HK-2 (cell line): Measurements from ENCODE around the gene NOXRED1.
"Not testable (repeated sequence)": the region's sequence is repeated elsewhere in the genome, so short reads cannot be mapped to it uniquely, and the experiment has no call there.

Source experiments
- DNase-seq: peaks from one replicate; pipeline ENCODE4 v3.0.0-alpha.2; 2018; ENCODE audit not compliant: unreplicated experiment

The NOXRED1 gene, protein sequence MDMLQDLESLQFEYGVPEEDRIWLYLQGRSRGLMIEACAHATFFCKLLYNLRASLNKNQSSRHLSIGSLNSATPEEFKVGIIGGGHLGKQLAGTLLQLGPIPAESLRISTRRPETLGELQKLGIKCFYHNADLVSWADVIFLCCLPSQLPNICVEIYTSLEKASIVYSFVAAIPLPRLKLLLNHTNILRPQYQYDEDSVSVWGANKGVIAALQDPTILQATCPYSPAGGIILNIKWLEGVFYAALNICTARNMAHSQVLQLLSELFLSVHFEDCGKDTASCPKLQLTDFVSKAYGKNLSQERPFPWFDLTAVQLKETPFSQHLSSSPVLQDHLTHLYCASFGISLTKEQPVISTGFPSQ

DNA sequence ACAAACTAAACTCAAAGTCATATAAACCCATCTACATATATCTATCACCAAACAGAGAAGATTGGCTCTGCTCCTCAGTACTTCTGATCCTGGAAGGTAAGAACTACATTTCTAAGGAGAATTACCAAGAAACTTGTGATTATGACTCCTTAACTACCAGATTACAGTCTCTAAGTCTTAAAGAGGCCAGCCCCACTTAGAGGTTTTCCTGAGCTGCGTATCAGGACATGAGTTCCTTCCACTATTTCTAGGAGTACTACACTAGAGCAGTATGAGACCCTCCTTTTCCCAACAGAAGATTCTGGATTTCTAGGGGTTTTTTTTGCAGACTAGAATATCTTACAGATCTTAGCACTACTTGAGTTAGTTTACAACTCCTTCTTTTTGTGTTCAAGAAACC, at the start of gene NOXRED1:
NOXRED1 (minus strand) TSS at position 101 of the 400 bp plus-strand sequence. CDS start 634 bp downstream, outside the sequence.
- no peak for DNase-seq

DNA sequence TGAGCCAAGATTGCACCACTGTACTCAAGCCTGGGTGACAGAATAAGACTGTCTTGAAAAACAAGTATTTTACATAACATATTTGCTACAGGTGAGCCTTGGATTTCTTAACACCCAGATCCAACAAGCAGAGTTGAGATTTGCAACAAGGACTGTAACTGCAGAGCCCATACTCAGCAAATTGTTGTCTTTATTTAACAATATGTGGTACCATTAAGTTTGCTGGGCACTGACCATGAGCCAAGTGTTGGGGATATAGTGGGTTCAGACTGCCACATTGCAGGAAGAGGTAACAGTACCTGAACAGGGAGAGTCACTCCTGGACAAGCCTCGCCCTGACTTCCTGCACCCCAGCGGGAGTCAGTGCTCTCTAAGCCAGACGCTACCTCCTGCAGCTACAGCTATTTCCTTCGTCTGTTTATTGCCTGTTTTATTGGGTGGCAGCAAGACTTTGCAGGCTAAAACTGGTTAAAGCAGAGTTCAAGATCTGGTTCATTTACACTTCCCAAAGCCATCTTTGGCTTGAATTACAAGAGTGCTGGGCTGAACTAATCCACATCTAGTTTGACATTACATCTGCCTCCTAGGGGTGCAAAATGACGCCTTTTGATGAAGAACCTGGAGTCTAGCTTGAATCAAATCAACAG, 47.0 kb upstream of the NOXRED1 start:
- DNase-seq = no peak

DNA sequence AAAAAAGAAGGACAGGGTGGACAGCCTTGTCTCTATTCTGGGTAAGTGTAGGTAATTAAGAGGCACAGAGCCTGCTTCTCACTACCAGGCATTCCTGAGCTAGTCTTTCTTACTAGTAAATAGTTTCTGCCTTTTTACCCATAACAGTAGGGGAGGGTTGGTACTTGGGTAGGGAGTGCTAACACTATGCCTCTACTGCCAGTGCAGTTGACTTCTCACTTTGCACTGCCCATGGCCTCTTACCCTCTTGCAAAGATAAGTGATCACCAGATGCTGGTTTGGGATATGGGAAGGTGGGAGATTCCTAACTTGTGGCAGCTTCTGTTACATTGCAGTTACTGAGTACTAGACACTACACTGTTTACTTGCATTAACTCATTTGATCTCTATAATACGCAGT, 46.2 kb upstream of the NOXRED1 start:
- no peak for DNase-seq

DNA sequence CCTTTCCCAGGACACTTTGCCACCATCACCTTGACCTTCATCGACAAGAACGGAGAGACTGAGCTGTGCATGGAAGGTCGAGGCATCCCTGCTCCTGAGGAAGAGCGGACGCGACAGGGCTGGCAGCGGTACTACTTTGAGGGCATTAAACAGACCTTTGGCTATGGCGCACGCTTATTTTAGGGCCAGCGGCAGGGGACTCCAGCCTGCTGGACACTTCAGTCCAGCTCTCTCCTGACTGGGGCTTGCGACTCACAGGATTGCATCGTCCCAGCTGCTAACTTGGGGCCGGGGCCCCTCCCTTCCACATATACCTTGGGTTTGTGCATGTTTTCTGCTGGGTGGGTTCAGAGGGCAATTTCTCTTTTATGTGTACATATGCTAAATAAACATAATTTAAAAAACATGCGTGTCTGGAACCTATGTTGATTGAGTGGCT, 45.8 kb upstream of the NOXRED1 start:
- DNase-seq = no peak

DNA sequence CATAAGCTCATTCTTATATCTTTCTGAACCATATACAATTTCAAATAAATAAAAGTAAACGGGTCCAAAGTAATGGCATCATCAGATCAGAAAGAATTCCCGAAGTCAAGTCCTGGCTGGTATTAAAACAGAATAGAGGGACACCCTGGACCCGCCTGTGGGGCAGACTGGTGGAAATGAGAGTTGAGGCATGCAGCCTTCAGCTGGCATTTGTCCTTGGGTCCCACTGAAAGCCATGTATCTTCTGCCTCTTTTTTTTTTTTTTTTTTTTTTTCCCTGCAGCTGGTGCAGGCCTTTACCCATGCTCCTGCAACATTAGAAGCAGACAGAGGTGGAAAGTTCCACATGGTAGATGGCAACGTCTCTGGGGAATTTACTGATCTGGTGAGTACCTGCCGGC, 44.5 kb upstream of the NOXRED1 start:
- no peak for DNase-seq

DNA sequence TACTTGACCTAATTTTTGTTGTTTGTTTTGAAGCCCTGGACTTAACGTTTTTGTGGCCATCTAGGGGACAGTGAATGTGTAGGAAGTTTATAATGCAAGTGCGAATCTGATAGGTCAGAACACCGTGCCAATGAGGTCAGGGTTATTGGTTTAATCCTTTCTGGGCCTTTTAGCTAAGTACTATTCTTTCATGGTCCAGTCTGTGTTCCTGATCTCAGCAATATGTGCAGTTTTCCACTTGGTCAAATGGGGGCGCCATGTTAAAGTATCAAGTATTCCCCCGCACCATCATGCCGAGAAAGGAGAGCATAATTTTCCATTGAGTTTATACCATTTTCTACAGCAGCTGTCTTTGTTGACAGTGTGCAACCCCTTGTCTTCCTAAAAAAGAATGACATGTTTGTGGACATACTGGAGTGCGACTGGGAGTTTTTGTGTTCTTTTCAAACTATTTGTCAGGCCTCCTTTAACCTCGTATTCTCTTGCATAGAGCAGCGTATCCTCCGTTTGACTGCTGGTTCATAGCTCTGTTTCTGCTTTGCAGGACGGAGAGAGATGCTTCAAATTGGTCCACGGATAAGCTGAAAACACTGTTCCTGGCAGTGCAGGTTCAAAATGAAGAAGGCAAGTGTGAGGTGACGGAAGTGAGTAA, 35.9 kb upstream of the NOXRED1 start:
- DNase-seq = peak; percentile 52

DNA sequence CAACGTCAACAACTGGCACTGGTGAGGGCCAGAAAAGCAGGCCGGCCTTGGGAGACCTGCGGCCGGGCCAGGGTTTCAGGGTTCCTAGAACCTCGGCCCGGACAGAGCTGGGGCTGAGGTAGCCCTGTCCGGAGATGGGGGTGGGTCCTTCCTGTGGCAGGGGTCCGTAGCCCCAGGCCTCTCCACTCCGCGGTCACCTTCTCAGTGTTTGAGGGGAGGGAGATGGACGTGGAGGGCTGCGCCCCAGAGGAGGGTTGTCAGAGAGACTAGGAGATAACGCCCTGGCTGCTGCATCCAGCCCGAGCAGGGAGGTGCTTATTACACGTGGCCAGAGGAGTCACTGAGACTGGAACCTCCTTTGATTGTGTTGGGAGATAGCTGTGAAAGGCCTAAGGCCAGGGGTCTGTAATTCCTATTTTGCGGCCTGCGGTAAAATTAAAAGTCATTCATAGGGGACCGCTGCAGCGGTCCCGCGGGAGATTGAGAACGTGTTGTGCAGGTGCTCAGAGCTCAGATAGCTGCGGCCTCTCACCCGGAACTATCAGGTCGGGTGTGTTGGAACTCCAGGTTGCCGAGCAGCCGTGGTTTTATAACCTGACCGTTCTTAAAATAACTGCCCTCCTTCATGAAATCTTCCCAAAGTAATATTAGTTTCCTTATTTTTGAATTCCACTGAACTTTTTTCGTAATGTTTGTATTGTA, 35.1 kb upstream of the NOXRED1 start:
- peak; percentile 50 for DNase-seq

DNA sequence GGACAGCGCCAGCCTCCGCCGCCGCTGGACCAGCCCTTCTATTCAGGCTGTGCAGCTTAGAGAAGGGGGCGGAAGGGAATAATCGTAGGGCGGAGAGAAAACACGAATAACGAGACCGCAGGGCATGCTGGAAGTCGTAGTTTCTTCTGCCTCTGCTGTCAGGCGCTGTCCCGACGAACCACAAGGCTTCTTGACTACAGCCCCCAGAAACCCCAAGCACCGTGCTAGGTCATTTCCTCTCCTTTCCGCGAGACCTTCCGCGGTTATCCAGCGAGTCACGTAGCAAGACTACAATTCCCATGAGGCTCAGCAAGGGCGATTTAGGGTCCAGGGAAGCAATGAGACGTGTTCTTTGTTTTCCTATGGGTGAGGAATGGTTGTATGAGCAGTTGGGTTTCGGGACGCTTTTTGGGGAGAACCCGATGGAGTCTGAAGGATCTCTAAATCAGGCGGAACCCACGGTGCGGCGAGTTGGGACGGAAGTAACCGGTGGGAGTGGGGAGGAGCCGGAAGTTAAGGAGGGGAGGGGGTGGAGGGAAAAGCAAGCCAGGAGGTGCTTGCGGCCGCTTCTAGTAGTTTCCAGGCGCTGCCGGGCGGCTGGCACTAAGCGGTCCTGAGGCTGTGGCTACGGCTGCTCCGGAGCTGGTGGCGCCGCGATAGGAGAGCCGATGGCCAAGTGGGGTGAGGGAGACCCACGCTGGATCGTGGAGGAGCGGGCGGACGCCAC, 34.4 kb upstream of the NOXRED1 start, which contains the start of the genes AHSA1 and VIPAS39:
AHSA1 (plus strand) TSS at position 572 of the 727 bp plus-strand sequence; CDS start at position 669, 97 bp downstream.
VIPAS39 (minus strand) TSS at position 80 of the 727 bp plus-strand sequence. CDS start 3,499 bp downstream, outside the sequence.
- DNase-seq = peak; percentile 94

DNA sequence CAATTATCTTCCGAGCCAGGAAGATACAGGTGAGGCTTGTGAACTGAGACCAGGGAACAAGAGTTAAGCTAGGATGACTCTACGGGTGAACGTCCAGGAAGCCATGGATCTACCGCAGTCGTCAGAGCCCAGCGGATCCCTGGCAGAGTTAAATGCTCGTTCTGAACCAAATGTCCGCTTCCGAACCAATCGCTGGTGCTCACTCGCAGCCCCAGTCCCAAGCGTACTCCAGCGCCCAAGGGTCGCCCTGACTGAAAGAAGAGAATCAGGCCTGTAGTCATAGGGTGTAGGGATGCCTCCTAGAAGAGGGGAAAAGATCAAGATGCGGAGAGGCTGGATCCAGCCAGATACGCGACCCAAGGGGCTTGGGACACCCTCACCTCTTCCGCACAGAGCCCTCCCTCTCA, 33.8 kb upstream of the NOXRED1 start:
- no peak for DNase-seq

DNA sequence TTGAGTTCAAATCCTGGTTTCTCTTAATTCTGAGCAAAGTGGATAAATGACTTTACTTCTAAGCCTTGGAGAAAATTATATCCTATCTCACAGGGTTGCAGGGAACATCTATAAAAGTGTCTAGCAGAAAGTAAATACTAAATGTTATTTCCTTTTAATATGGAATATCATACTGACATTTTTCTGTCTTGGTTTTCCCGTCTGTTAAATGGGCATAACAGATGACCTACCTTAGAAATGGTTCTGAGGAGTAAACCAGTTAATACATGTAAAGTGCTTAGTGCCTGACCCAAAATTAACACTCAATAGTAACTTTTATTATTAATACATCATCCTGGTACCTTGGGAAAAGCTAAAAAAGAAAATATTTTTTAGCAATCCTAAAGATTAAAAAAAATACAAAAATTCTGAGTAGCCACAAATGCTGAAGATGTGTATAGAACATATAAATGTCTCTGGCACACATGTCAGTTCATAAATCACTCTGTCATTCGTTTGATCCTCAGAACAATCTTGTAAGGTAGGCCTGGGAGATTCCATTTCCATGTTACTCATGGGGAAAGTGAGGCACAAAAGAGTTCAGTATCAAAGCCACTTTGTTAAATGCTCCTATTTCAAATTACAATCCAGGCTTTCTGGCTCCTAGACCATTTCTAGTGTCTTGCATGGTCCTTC, 32.8 kb upstream of the NOXRED1 start:
- DNase-seq = no peak

DNA sequence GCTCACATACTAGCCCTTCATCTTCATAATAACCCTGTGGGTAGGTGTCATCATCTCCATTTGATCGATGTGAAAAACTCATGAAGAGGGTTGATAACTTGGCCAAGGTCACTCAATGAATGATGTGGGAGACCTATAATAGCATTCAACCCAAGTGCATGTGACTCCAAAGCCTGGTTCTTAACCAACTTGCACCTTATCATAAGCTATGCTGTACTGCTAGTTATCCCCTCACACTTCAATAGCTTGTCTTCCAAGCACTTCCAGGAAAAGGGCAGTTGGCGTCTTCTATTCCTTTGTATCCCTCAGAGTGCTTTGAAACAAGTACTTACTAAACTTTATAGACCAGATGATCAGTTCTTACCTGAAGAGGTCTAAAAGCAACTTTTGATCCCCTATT, 18.9 kb upstream of the NOXRED1 start:
- DNase-seq = no peak

DNA sequence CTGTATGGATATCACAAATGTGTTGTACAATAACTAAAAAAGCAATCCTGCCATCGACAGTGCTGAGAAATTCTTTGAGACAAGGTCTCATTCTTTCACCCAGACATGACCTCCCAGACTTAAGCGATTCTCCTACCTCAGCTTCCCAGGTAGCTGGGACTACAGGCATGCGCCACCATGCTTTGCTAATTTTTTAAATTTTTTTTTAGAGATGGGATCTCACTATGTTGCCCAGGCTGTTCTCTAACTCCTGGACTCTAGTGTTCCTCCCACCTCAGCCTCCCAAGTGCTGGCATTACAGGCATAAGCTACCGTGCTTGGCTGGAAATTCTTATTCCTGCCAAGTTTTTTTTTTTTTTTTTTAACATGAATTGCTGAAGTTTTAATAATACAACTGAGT, 16.5 kb upstream of the NOXRED1 start:
- DNase-seq = no peak

DNA sequence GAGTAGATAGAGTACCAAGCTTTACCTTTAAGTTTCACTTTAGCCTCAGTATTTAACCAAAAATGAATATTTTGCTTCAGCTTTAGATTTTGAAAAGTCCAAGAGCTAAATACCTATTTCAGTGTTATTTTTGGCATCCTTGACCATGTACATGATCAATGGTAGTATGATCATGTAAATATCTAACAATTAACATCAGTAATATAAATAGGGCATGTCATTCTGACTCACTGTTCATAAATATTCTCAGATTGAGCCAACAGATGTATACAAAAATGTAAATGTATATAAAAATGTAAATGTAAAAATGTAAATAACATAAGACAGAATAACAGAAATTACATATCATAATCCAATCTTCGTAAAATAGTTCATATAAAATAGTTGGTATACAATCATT, 15.3 kb upstream of the NOXRED1 start:
- no peak for DNase-seq

DNA sequence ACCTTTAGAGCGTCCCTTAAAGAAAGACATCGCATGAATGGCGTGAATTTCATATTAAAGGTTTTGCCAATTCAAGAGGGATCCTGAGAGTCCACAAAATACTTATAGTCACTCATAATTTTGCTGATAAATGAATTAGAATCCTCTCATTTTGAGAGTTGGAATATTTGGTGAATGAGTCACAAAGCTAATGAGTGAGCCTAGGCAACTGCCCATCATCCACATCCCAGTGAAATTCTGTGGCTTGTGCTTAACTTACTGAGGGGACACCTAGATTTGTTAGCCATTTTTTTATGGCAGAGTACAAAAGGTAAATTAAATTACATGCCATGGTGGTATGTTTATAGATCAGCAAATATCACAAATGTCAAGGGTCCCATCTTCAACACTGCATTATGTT, 12.7 kb upstream of the NOXRED1 start:
- no peak for DNase-seq

DNA sequence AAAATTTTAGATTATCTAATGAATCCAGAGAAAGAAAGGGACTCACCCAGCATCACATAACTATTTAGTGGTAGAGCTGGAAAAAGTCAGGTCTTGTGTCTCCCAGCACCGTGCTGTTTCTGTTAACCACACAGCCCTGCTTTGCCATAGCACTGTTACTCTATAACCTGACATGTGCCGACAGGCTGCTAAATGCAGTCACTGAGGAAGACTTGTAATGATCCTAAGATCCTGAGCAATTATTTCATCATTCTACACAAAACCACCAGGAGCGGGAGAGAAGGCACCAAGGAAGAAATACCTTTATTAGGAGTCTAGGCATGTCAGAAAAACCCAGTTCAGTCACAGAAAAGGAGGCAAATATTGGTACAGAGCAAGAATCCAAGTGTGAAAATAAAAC, 3.1 kb upstream of the NOXRED1 start:
- DNase-seq = no peak

DNA sequence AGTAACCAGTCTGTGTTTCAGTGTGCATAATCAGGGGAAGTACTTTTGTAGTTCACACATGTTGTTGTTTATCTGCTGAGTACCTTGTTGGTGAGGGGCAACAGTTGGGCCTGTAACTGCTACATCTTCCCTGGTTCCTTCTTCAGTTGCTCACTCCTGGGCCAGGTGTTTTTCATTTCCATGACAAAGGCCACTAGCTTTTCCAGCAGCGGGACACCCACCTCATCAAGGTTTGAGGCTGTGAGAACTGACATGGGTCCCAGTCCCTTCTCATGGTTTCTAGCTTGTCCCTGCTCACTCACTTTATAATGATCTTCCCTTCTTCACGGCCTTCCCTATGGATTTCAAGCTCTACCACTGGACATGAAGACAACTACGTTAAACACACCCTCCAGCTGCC, 1.5 kb upstream of the NOXRED1 start:
- no peak for DNase-seq

DNA sequence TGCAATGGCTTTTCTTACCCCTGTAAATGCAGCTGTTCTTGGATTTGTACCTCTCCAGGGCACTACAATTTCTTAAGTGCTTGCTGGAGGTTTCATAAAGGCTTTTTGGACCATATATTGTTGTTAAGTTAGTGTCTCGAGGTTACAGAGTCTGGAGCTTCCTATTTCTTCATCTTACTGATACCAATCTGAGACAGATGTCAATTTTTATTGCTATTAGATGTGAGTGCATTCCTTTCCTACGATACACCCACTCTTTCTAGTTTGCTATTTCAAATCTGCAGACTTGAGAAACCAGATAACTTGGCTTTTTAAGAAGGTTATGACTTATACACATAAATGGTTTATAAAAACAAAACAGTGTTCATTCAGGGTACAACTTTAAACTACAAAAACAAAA, 2.1 kb downstream of the NOXRED1 start:
- DNase-seq = no peak

DNA sequence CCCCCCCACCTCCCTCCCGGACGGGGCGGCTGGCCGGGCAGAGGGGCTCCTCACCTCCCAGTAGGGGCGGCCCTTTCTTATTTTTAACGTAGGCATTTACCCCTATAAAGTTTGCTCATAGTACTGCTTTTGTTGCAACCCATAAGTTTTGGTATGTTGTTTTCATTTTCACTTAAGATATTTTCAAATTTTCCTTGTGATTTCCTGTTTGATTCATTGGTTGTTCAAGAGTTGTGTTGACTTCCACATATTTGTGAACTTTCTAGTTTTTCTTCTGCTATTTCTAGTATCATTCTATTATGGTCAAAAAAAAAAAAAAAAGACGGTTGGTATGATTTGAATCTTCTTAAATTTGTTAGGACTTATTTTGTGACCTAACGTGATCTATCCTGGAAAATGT, 6.5 kb downstream of the NOXRED1 start:
- no peak for DNase-seq

DNA sequence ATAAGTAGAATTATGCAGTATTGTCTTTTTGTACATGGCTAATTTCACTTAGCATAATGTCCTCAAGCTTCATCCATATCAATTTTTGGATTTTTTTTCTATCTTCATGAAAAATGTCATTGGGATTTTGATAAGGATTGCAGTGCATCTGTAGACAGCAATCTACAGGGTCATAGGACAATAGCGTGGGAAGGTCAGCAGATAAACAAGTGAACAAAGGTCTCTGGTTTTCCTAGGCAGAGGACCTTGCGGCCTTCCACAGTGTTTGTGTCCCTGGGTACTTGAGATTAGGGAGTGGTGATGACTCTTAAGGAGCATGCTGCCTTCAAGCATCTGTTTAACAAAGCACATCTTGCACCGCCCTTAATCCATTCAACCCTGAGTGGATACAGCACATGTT, 7.2 kb downstream of the NOXRED1 start:
- not testable (repeated sequence) for DNase-seq

DNA sequence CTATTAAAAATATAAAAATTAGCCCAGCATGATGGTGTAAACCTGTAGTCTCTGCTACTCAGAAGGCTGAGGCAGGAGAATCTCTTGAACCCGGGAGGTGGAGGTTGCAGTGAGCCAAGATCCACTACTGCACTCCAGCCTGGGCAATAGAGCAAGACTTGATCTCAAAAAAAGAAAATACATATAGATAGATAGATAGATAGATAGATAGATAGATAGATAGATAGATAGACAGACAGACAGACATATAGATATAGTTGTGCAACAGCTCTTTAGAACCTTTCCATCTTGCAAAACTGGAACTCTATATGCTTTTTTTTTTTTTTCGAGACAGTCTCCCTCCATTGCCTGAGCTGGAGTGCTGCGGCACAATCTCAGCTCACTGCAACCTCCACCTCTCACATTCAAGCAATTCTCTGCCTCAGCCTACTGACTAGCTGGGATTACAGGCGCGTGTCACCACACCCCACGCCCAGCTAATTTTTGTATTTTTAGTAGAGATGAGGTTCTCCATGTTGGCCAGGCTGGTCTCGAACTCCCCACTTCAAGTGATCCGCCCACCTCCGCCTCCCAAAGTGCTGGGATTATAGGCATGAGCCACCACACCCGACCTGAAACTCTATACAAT, 7.8 kb downstream of the NOXRED1 start:
- DNase-seq = not testable (repeated sequence)
